ENCODE results near the gene EPM2AIP1. TPM values are rescaled to one million over a fixed set of nuclear protein-coding genes. Genes with fewer than 3 reads are reported as not detected.
"Not testable (repeated sequence)": the region's sequence is repeated elsewhere in the genome, so short reads cannot be mapped to it uniquely, and the experiment has no call there.

EPM2AIP1 gene
- polyA plus RNA-seq, 2 of the 4 experiments (the other 2 are of a cell fraction) = 10.3 to 15.7 TPM

DNA sequence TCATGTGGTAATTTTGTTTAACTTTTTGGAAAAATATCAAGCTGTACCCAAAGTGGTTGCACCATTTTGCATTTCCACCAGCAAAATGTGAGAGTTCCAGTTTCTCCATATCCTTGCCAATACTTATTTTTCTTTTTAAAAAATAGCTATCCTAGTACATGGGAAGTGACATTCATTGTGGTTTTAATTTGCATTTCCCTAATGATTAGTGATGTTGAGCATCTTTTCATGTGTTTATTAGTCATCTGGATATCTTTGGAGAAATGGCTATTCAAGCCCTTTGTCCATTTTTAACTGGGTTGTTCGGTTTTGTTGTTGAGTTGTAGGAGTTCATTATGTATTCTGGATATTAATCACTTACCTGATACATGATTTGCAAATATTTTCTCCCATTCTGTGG lies 28.6 kb downstream of the EPM2AIP1 start:
- no peak overlapping the region for H3K4me2 ChIP-seq
- no peaks in the 10 kb centered on the region; the same call in 2 of the 3 replicates for H3K4me1 ChIP-seq
- H3K27ac ChIP-seq = no peak overlapping the region
- WGBS (ENCODE audit: missing lambda C conversion rate) = 39% methylated on average over 1 of the region's 1 CpG
- no peak overlapping the region for H3K4me3 ChIP-seq
- FAIRE-seq (no peak), DNase-seq (ENCODE audit: low read depth in 1 of 2, low spot score in 1 of 2) (no peak), ATAC-seq (no peak)
- no peaks in the 10 kb centered on the region for H3K9me3 ChIP-seq
- POLR2A ChIA-PET = no interaction called here
- CTCF ChIA-PET = interaction anchor here (0.6 kb wide), 1 partner anchor 406 kb away, joined by 3 read pairs; no protein-coding TSS in a partner anchor
- TF ChIP-seq SREBF2 (IDR thresholded peaks at IDR 0.05) (no peak), PBX3 (IDR thresholded peaks at IDR 0.05) (no peak), HOXA7 (CRISPR knock-in tag; IDR thresholded peaks at IDR 0.05) (no peak), RARB (CRISPR knock-in tag; IDR thresholded peaks at IDR 0.05) (no peak), FOSB (CRISPR knock-in tag; IDR thresholded peaks at IDR 0.05) (no peak), POLR2A (IDR thresholded peaks at IDR 0.05; ENCODE audit: low read length) (no peak), HEYL (CRISPR knock-in tag; IDR thresholded peaks at IDR 0.05) (no peak), TP53 (CRISPR knock-in tag; IDR thresholded peaks at IDR 0.05) (no peak), CHD4 (IDR thresholded peaks at IDR 0.05; ENCODE audit: borderline replicate concordance) (no peak), CBX8 (IDR thresholded peaks at IDR 0.05) (no peak), TFCP2L1 (CRISPR knock-in tag; IDR thresholded peaks at IDR 0.05) (no peak), HOXB13 (CRISPR knock-in tag; IDR thresholded peaks at IDR 0.05; ENCODE audit: low read depth) (no peak), EP300 (IDR thresholded peaks at IDR 0.05) (no peak)
- TF ChIP-seq, protein P1, sequence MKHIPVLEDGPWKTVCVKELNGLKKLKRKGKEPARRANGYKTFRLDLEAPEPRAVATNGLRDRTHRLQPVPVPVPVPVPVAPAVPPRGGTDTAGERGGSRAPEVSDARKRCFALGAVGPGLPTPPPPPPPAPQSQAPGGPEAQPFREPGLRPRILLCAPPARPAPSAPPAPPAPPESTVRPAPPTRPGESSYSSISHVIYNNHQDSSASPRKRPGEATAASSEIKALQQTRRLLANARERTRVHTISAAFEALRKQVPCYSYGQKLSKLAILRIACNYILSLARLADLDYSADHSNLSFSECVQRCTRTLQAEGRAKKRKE (CRISPR knock-in tag; IDR thresholded peaks at IDR 0.05; ENCODE audit: low read depth) = no peak
- TF ChIP-seq, protein P2, sequence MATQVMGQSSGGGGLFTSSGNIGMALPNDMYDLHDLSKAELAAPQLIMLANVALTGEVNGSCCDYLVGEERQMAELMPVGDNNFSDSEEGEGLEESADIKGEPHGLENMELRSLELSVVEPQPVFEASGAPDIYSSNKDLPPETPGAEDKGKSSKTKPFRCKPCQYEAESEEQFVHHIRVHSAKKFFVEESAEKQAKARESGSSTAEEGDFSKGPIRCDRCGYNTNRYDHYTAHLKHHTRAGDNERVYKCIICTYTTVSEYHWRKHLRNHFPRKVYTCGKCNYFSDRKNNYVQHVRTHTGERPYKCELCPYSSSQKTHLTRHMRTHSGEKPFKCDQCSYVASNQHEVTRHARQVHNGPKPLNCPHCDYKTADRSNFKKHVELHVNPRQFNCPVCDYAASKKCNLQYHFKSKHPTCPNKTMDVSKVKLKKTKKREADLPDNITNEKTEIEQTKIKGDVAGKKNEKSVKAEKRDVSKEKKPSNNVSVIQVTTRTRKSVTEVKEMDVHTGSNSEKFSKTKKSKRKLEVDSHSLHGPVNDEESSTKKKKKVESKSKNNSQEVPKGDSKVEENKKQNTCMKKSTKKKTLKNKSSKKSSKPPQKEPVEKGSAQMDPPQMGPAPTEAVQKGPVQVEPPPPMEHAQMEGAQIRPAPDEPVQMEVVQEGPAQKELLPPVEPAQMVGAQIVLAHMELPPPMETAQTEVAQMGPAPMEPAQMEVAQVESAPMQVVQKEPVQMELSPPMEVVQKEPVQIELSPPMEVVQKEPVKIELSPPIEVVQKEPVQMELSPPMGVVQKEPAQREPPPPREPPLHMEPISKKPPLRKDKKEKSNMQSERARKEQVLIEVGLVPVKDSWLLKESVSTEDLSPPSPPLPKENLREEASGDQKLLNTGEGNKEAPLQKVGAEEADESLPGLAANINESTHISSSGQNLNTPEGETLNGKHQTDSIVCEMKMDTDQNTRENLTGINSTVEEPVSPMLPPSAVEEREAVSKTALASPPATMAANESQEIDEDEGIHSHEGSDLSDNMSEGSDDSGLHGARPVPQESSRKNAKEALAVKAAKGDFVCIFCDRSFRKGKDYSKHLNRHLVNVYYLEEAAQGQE (IDR thresholded peaks at IDR 0.05) = no peak

GRCh38 chr3:36963008-36963407 lies 29.9 kb downstream of the EPM2AIP1 start:
- DNase-seq (ENCODE audit: low read depth in 1 of 2, low spot score in 1 of 2); H3K9me3 ChIP-seq; FAIRE-seq; H3K4me1 ChIP-seq; H3K27ac ChIP-seq; H3K4me3 ChIP-seq; POLR2A ChIA-PET; H3K4me2 ChIP-seq; ATAC-seq: not testable (repeated sequence)
- CTCF ChIA-PET = interaction anchor here (1.1 kb wide), 2 partner anchors 10 to 15 kb away, joined by 3 read pairs; no protein-coding TSS in a partner anchor
- WGBS (ENCODE audit: missing lambda C conversion rate) = 90% methylated on average over 7 of the region's 7 CpGs
- peak; percentile 75 for TF ChIP-seq ZC3H11A (IDR thresholded peaks at IDR 0.05)

DNA sequence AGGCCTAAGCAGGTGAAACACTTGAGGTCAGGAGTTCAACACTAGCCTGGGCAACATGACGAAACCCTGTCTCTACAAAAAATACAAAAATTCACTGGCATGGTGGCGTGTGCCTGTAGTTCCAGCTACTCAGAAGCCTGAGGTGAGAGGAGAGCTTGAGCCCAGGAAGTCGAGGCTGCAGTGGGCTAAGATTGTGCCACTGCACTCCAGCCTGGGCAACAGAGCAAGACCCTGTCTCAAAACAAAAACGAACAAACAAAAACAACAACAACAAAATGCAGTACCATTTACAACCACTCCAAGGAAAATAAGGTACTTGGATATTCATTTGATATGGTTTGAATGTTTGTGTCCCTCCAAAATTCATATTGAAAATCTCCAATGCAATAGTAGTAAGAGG lies 32.4 kb downstream of the EPM2AIP1 start:
- ChIA-PET CTCF (interaction anchor here (1.0 kb wide), 1 partner anchor 231 kb away, joined by 3 read pairs; no protein-coding TSS in a partner anchor), POLR2A (no interaction called here)
- Histone ChIP-seq H3K27ac (no peak overlapping the region), H3K9me3 (no peaks in the 10 kb centered on the region), H3K4me3 (no peak overlapping the region), H3K4me2 (no peak overlapping the region), H3K4me1 (peaks cover 14% of the 10 kb centered on the region)
- no peak for FAIRE-seq
- no peak for TF ChIP-seq ZFP36 (IDR thresholded peaks at IDR 0.05; ENCODE audit: borderline replicate concordance, partially characterized antibody)
- TF ChIP-seq, protein P3, sequence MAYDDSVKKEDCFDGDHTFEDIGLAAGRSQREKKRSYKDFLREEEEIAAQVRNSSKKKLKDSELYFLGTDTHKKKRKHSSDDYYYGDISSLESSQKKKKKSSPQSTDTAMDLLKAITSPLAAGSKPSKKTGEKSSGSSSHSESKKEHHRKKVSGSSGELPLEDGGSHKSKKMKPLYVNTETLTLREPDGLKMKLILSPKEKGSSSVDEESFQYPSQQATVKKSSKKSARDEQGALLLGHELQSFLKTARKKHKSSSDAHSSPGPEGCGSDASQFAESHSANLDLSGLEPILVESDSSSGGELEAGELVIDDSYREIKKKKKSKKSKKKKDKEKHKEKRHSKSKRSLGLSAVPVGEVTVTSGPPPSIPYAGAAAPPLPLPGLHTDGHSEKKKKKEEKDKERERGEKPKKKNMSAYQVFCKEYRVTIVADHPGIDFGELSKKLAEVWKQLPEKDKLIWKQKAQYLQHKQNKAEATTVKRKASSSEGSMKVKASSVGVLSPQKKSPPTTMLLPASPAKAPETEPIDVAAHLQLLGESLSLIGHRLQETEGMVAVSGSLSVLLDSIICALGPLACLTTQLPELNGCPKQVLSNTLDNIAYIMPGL (CRISPR knock-in tag; IDR thresholded peaks at IDR 0.05; ENCODE audit: borderline replicate concordance) = no peak
- TF ChIP-seq, protein P1 (CRISPR knock-in tag; IDR thresholded peaks at IDR 0.05; ENCODE audit: low read depth) = no peak
- TF ChIP-seq ZC3H11A (IDR thresholded peaks at IDR 0.05) = no peak
- no peak for DNase-seq (ENCODE audit: low read depth in 1 of 2, low spot score in 1 of 2)
- no peak for ATAC-seq
- 67% methylated on average over 4 of the region's 4 CpGs for WGBS (ENCODE audit: missing lambda C conversion rate)
